ENCODE data around the gene DDX41. TPM values are rescaled to one million over a fixed set of nuclear protein-coding genes. Genes with fewer than 3 reads are reported as not detected.

DDX41 gene
- total and polyA plus RNA-seq, 5 experiments from 2014 or later: 29.0 to 86.4 (median 54.4) TPM

DNA sequence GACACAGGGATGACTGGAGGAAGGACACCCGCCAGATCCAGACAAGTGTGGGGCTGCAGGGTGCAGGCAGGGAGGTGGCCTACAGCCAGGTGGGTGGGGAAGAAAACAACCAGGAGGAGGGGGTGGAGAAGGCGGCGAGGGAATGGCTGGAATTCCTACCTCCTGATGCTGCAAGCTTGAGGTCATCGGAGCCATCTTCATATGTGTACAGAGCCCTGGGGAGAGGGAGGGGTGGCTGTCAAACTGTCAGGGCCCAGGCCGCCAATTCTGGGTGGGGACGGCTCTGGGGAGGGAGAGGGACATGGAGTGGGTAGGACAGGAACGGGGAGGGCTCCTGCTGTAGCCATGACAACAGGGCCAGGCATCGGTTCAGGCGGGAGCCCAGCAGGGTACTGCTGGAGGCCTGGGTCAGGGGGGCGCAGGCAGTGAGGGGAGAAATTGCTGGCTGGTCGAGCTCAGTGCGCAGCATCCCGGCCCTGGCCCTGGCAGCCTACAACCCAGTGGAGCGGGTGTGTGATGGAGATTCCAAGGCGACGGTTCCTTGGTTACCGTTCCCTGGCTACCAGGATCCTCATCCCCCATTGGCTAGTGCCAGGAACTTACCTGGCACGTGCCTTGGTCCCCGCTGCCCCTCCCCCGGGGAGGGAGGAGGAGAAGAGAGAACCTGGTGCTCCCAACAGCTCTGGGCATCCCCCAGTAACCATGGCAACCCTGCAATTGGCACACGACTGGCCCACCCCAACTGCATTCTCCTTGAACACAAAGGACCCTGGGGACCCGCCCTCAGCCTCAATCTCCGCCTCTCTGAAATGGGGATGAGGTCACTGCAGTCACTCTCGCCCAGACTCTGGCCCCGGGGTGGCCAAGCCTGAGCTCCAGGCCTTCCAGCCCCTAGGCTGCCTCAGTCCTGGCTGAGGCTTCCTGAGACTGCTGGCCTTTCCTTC is 47.8 kb downstream of the DDX41 start:
- no peak for DNase-seq
- H3K27ac Mint-ChIP-seq: peak overlapping the region in 8 of 10 donors; percentile 19 to 89 (median 67)
- ATAC-seq: no peak
- no peaks in the 10 kb centered on the region for H3K27me3 Mint-ChIP-seq
- H3K9me3 Mint-ChIP-seq: peaks cover 0 to 3% (median 0%) of the 10 kb centered on the region in 9 donors
- peak overlapping the region in 1 of 10 donors; percentile 56 for H3K4me3 Mint-ChIP-seq
- H3K36me3 Mint-ChIP-seq: peaks cover 4 to 37% (median 24%) of the 10 kb centered on the region in 3 donors
- peaks cover 18 to 41% (median 30%) of the 10 kb centered on the region in 4 donors for H3K4me1 Mint-ChIP-seq
- POLR2A ChIA-PET: interaction anchor here (1.0 to 5.9 kb wide), 2 partner anchors 14 to 28 kb away, joined by 3 to 36 read pairs; partner anchors contain the start of gene PDLIM7

DNA sequence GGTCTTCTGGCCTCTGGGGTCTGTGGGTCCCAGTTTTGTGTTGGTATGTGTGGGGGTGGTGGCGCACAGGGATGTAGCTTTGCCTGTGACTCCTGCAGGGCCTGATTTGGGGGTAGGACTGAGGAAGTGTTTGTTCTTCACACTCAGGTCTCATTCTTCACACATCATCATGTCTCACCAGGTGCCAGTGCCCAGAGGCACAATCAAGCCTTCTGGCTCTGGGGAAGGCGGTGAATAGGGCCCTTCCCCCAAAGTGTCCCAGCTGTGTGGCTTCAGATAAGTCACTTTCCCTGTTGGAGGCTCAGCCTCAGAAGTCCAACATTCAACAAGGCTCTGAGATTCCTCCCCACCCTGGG is 48.5 kb downstream of the DDX41 start:
- Mint-ChIP-seq H3K4me3 (no peak overlapping the region), H3K9me3 (peaks cover 0 to 3% (median 0%) of the 10 kb centered on the region in 9 donors), H3K4me1 (peaks cover 16 to 37% (median 29%) of the 10 kb centered on the region in 4 donors), H3K27ac (peak overlapping the region in 8 of 10 donors; percentile 1 to 89 (median 39)), H3K36me3 (peaks cover 4 to 37% (median 24%) of the 10 kb centered on the region in 3 donors), H3K27me3 (no peaks in the 10 kb centered on the region)
- ATAC-seq (no peak), DNase-seq (no peak)
- POLR2A ChIA-PET: no interaction called here

DNA sequence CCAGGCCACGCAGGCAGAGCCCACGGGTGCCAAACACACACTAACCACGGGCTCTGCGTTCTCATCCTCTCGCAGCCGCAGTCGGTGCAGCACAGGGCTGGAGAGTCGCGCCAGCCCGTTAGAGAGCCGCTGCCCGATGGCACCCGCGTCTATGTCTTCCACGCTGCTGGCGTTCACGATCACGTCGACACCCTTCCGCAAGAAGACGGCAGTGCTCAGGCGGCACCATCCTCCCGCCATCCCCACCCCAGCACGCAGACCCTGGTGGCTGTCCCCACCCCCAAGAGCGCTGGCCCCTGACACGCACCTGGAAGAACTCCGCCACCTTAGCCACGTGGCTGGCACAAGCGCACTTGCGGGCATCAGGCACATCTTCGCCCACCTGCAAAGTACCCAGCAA is 49.3 kb downstream of the DDX41 start:
- peak overlapping the region in 6 of 10 donors; percentile 6 to 86 (median 42) for H3K27ac Mint-ChIP-seq
- peaks cover 0 to 3% (median 0%) of the 10 kb centered on the region in 9 donors for H3K9me3 Mint-ChIP-seq
- ATAC-seq (no peak), DNase-seq (no peak)
- peaks cover 19 to 41% (median 32%) of the 10 kb centered on the region in 4 donors for H3K4me1 Mint-ChIP-seq
- H3K4me3 Mint-ChIP-seq: no peak overlapping the region
- POLR2A ChIA-PET: no interaction called here
- H3K36me3 Mint-ChIP-seq: peaks cover 4 to 37% (median 24%) of the 10 kb centered on the region in 3 donors
- no peaks in the 10 kb centered on the region for H3K27me3 Mint-ChIP-seq

DNA sequence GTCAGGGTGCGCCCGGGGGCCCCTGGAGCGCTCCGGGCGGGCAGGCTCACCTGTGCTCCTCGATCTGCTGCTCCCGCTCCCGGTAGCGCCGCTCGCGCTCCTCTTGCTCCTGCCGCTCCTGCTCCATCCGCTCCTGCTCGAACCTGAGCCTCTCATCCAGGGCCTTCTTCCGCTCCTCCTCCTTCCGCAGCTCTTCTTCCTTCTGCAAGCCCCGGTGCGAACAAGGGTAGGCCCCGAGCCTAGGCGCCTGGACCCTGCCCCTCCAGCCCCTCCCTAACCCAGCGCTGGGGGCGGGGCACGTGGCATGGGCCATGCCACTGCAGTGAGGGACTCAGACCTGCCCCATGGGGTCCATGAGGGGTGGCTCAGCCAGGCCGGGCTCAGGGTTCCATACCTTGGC is 49.9 kb downstream of the DDX41 start:
- ATAC-seq (no peak), DNase-seq (no peak)
- Mint-ChIP-seq H3K36me3 (peaks cover 4 to 37% (median 24%) of the 10 kb centered on the region in 3 donors), H3K27me3 (no peaks in the 10 kb centered on the region), H3K9me3 (peaks cover 0 to 3% (median 0%) of the 10 kb centered on the region in 9 donors), H3K27ac (peak overlapping the region in 3 of 10 donors; percentile 11 to 86 (median 41)), H3K4me1 (peaks cover 20 to 41% (median 33%) of the 10 kb centered on the region in 4 donors), H3K4me3 (no peak overlapping the region)
- POLR2A ChIA-PET: no interaction called here

DNA sequence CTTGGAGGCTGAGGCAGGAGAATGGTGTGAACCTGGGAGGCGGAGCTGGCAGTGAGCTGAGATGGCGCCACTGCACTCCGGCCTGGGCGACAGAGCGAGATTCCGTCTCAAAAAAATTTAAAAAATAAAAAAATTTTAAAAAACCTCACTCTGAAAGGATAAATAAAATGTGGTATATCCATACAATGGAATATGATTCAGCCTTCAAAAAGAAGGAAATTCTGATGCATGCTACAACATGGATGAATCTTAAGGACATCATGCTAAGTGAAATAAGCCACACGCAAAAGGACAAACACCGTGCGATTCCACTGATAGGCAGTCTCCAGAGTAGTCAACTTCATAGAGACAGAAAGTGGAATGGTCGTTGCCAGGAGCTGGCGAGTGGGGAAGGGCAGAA is 51.7 kb downstream of the DDX41 start:
- no peak overlapping the region for H3K4me3 Mint-ChIP-seq

DNA sequence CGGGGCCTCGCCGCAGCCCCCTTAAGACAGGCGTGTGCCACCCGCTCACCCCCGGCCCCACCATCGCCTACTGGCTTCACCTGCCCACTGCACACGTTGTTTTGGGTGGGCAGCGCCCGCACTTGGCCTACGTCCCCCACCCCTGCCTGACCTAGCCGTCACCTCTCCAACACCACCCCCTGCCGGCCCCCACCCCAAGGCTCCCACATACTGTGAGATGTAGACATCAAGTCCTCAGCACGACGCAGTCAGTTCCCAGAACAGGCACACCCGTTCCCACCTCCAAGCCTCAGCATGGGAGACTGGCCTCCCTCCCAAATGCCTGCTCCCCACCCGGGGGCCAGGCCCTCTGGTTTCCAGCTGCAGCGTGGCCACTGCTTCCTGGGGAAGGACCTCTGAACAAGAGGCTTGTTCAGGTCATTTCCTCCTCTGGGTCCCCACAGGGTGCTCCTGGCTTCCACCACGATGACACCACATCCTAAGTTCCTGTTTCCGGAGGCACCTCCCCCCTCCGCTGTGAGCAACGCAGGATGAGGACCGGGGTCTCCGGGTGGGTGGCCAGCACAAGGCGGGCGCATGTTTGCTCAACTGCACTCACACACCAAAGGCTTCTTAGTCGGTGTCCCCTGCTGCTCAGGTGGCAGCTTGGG is 54.6 kb downstream of the DDX41 start:
- peaks cover 0 to 3% (median 0%) of the 10 kb centered on the region in 9 donors for H3K9me3 Mint-ChIP-seq
- DNase-seq: no peak

More for the DNA sequence above, 51.7 kb downstream of the DDX41 start:
- POLR2A ChIA-PET: interaction anchor here (0.8 to 1.5 kb wide), 4 partner anchors 9 to 76 kb away, joined by 3 read pairs; partner anchors contain the start of gene GRK6
- no peak for DNase-seq
- H3K4me1 Mint-ChIP-seq: peaks cover 13 to 32% (median 24%) of the 10 kb centered on the region in 4 donors
- ATAC-seq: no peak
- H3K27ac Mint-ChIP-seq: no peak overlapping the region
- H3K9me3 Mint-ChIP-seq: peaks cover 0 to 3% (median 0%) of the 10 kb centered on the region in 9 donors
- H3K36me3 Mint-ChIP-seq: peaks cover 4 to 37% (median 24%) of the 10 kb centered on the region in 3 donors
- H3K27me3 Mint-ChIP-seq: no peaks in the 10 kb centered on the region

More for the DNA sequence above, 54.6 kb downstream of the DDX41 start:
- Mint-ChIP-seq H3K27me3 (no peaks in the 10 kb centered on the region), H3K36me3 (peaks cover 4 to 28% (median 18%) of the 10 kb centered on the region in 3 donors), H3K4me1 (peaks cover 11 to 20% (median 18%) of the 10 kb centered on the region in 4 donors), H3K4me3 (peak overlapping the region in 1 of 10 donors; percentile 41), H3K27ac (peak overlapping the region in 5 of 10 donors; percentile 9 to 80 (median 60))
- POLR2A ChIA-PET: interaction anchor here (0.6 to 2.5 kb wide), 2 partner anchors 10 to 71 kb away, joined by 4 to 14 read pairs; no protein-coding TSS in a partner anchor
- ATAC-seq: peak; percentile 12 to 37

Other genes starting within 250 kb of the DDX41 start
- 10 to 100 TPM; 23.3 TPM for gene RAB24, start 213.2 kb downstream of the DDX41 start, total RNA-seq
- gene RAB24, start 213.2 kb downstream of the DDX41 start, polyA plus RNA-seq: 10 to 100 TPM; 20.8 to 26.9 (median 26.1) TPM
- 10 to 100 TPM; 54.2 to 61.4 TPM for gene PRELID1, start 213.2 kb downstream of the DDX41 start, total RNA-seq
- 100 to 1,000 TPM; 163 to 204 (median 180) TPM for gene PRELID1, start 213.2 kb downstream of the DDX41 start, polyA plus RNA-seq
- gene MXD3, start 205.1 kb downstream of the DDX41 start, total RNA-seq: 10 to 100 TPM; 13.6 to 18.1 TPM
- 1 to 10 TPM in 1 of 3 donors, under 1 TPM in 2; 0.07 to 1.1 (median 0.44) TPM for gene MXD3, start 205.1 kb downstream of the DDX41 start, polyA plus RNA-seq
- gene LMAN2, start 165.3 kb downstream of the DDX41 start, total RNA-seq: 10 to 100 TPM; 77.1 to 89.0 TPM
- 100 to 1,000 TPM; 212 to 243 (median 242) TPM for gene LMAN2, start 165.3 kb downstream of the DDX41 start, polyA plus RNA-seq
- gene RGS14, start 159.0 kb downstream of the DDX41 start, total RNA-seq: 100 to 1,000 TPM; 117 to 122 TPM
- 10 to 100 TPM; 40.9 to 89.3 (median 45.9) TPM for gene RGS14, start 159.0 kb downstream of the DDX41 start, polyA plus RNA-seq
- gene SLC34A1, start 132.5 kb downstream of the DDX41 start, total RNA-seq: under 1 TPM; 0.16 to 0.25 TPM
- gene SLC34A1, start 132.5 kb downstream of the DDX41 start, polyA plus RNA-seq: not detected
- not detected for gene PFN3, start 116.3 kb downstream of the DDX41 start, total RNA-seq
- gene PFN3, start 116.3 kb downstream of the DDX41 start, polyA plus RNA-seq: not detected
- not detected for gene F12, start 107.4 kb downstream of the DDX41 start, total RNA-seq
- under 1 TPM; 0.21 to 0.26 (median 0.25) TPM for gene F12, start 107.4 kb downstream of the DDX41 start, polyA plus RNA-seq
- 100 to 1,000 TPM; 176 to 181 TPM for gene GRK6, start 90.3 kb downstream of the DDX41 start, total RNA-seq
- 100 to 1,000 TPM in 2 of 3 donors, 10 to 100 TPM in 1; 83.1 to 204 (median 104) TPM for gene GRK6, start 90.3 kb downstream of the DDX41 start, polyA plus RNA-seq
- gene PRR7, start 70.1 kb downstream of the DDX41 start, total RNA-seq: 1 to 10 TPM; 7.6 to 7.7 TPM
- 10 to 100 TPM; 14.6 to 21.6 (median 20.6) TPM for gene PRR7, start 70.1 kb downstream of the DDX41 start, polyA plus RNA-seq
- gene DBN1, start 43.3 kb downstream of the DDX41 start, total RNA-seq: 10 to 100 TPM; 57.0 to 62.9 TPM
- 10 to 100 TPM; 20.5 to 25.3 (median 21.8) TPM for gene DBN1, start 43.3 kb downstream of the DDX41 start, polyA plus RNA-seq
- 10 to 100 TPM; 16.7 to 19.1 TPM for gene PDLIM7, start 19.4 kb downstream of the DDX41 start, total RNA-seq
- 1 to 10 TPM; 4.3 to 5.8 (median 5.3) TPM for gene PDLIM7, start 19.4 kb downstream of the DDX41 start, polyA plus RNA-seq
- gene DOK3, start 7.1 kb downstream of the DDX41 start, total RNA-seq: 1 to 10 TPM; 3.7 to 3.8 TPM
- gene DOK3, start 7.1 kb downstream of the DDX41 start, polyA plus RNA-seq: under 1 TPM in 1 of 3 donors, not detected in 2; 0.22 TPM
- gene FAM193B, start 37.6 kb upstream of the DDX41 start, total RNA-seq: 100 to 1,000 TPM; 214 to 225 TPM
- gene FAM193B, start 37.6 kb upstream of the DDX41 start, polyA plus RNA-seq: 1 to 10 TPM; 1.6 to 5.5 (median 3.4) TPM
- gene TMED9, start 75.2 kb upstream of the DDX41 start, total RNA-seq: 10 to 100 TPM; 61.5 to 63.1 TPM
- gene TMED9, start 75.2 kb upstream of the DDX41 start, polyA plus RNA-seq: 100 to 1,000 TPM in 1 of 3 donors, 10 to 100 TPM in 2; 89.0 to 121 (median 93.8) TPM
- 10 to 100 TPM; 36.2 to 39.3 TPM for gene B4GALT7, start 83.2 kb upstream of the DDX41 start, total RNA-seq
- gene B4GALT7, start 83.2 kb upstream of the DDX41 start, polyA plus RNA-seq: 10 to 100 TPM; 14.8 to 21.1 (median 18.7) TPM

All from naive thymus-derived CD8-positive, alpha-beta T cell (primary cell).